Measurements from ENCODE around the gene MAU2. TPM values are rescaled to one million over a fixed set of nuclear protein-coding genes. Genes with fewer than 3 reads are reported as not detected.

MAU2 gene
- total and polyA plus RNA-seq, 2 of the 8 experiments (the other 6 are each of a cell fraction or from before 2014, with no cell fraction given), result 32.0 to 40.8 TPM

GRCh38 chr19:19336597-19336996, 16.0 kb downstream of the MAU2 start:
- Histone ChIP-seq H3K4me1 (replicated peaks in 1 of 4; ENCODE audit: control insufficient read depth in 3 of 4, insufficient read depth in 4 of 4, low read length in 3 of 4) (no peaks in the 10 kb centered on the region), H3K79me1 (ENCODE audit: low read depth, low read length) (peaks cover 5% of the 10 kb centered on the region; the same call in 1 of the 2 replicates), H3K23me2 (ENCODE audit: low read depth, low read length) (no peaks in the 10 kb centered on the region), H3K23ac (ENCODE audit: insufficient read length) (no peak overlapping the region), H3K4me3 (ENCODE audit: extremely low read depth in 1 of 4, insufficient read depth in 2 of 4, low read depth in 3 of 4, low read length in 4 of 4) (no peak overlapping the region), H2BK12ac (ENCODE audit: low read depth, low read length) (no peak overlapping the region), H4K91ac (replicated peaks; ENCODE audit: insufficient read length, low read length) (no peak overlapping the region), H2BK15ac (ENCODE audit: low read length) (no peak overlapping the region), H4K20me1 (replicated peaks in 1 of 2; ENCODE audit: control insufficient read depth in 1 of 2, insufficient read depth in 2 of 2, low read length in 2 of 2) (peaks cover 14 to 22% of the 10 kb centered on the region in 2 experiments), H2BK120ac (replicated peaks; ENCODE audit: low read depth, low read length) (no peak overlapping the region), H3K27me3 (replicated peaks in 1 of 4; ENCODE audit: control insufficient read depth in 3 of 4, extremely low read depth in 1 of 4, insufficient read depth in 3 of 4, low read length in 3 of 4) (no peaks in the 10 kb centered on the region), H3K79me2 (ENCODE audit: control insufficient read depth in 1 of 2, insufficient read depth in 2 of 2, low read length in 2 of 2) (no peaks in the 10 kb centered on the region; a peak in 1 of 4 replicates), H3K9ac (replicated peaks in 1 of 4; ENCODE audit: extremely low read depth in 1 of 4, low read depth in 3 of 4, low read length in 3 of 4) (no peak overlapping the region), H3K36me3 (ENCODE audit: control insufficient read depth in 2 of 4, insufficient read depth in 4 of 4, low read length in 3 of 4) (peaks cover 13 to 33% (median 26%) of the 10 kb centered on the region in 4 experiments), H2BK20ac (ENCODE audit: low read length) (no peak overlapping the region), H3K56ac (replicated peaks; ENCODE audit: insufficient read length, low read depth, low read length) (no peak overlapping the region), H4K8ac (ENCODE audit: extremely low read depth, insufficient read depth, low read length) (no peak overlapping the region), H2AFZ (ENCODE audit: low read length) (no peak overlapping the region), H3K4me2 (ENCODE audit: insufficient read depth in 1 of 2, low read depth in 2 of 2, low read length in 2 of 2) (no peak overlapping the region), H3K27ac (ENCODE audit: low read depth, low read length) (no peak overlapping the region), H2AK5ac (ENCODE audit: low read depth, low read length) (no peak overlapping the region), H3K4ac (replicated peaks; ENCODE audit: insufficient read length, low read depth, low read length) (no peak overlapping the region), H3K14ac (ENCODE audit: insufficient read length) (no peak overlapping the region), H4K5ac (ENCODE audit: insufficient read length, low read depth, low read length) (no peak overlapping the region), H3K9me3 (ENCODE audit: insufficient read depth in 2 of 2, low read depth in 1 of 2, low read length in 1 of 2) (no peaks in the 10 kb centered on the region), H2BK5ac (ENCODE audit: low read depth, low read length) (no peak overlapping the region), H3K18ac (ENCODE audit: extremely low read depth, low read length) (no peak overlapping the region)
- DNase-seq (ENCODE audit: low read depth in 1 of 2, low spot score in 2 of 2), result no peak
- CTCF ChIA-PET (ENCODE audit: partially characterized antibody), result no interaction called here
- WGBS, 2 experiments (ENCODE audit: extremely low coverage in 1 of 2, insufficient coverage in 1 of 2, insufficient read length in 1 of 2, insufficient replicate concordance in 2 of 2, low coverage in 1 of 2, low lambda C conversion rate in 2 of 2, missing lambda C conversion rate in 1 of 2), result 67% methylated on average over 3 of the region's 3 CpGs; no CpG with 5 or more reads in 1 of the 2 experiments
- no peak for TF ChIP-seq SP1 (IDR thresholded peaks at IDR 0.05; ENCODE audit: low read depth, low read length)
- POLR2A ChIA-PET (ENCODE audit: partially characterized antibody), result interaction anchor here (1.1 to 2.3 kb wide), 2 partner anchors 10 to 13 kb away, joined by 4 to 8 read pairs; no protein-coding TSS in a partner anchor
- no peak for FAIRE-seq
